Activated T-cell treated with anti-CD3 and anti-CD28 coated beads for 24 hours (primary cell): ENCODE data around the gene TOMM20.
A peak's percentile ranks its signal among the peaks of the same experiment; 100 is the strongest.
"Not testable (repeated sequence)": the region's sequence is repeated elsewhere in the genome, so short reads cannot be mapped to it uniquely, and the experiment has no call there.

Source experiments
- DNase-seq: peaks from one replicate; pipeline ENCODE4 v3.0.0-alpha.2; 2020; ENCODE audit warnings: low read depth

The TOMM20 gene

DNA sequence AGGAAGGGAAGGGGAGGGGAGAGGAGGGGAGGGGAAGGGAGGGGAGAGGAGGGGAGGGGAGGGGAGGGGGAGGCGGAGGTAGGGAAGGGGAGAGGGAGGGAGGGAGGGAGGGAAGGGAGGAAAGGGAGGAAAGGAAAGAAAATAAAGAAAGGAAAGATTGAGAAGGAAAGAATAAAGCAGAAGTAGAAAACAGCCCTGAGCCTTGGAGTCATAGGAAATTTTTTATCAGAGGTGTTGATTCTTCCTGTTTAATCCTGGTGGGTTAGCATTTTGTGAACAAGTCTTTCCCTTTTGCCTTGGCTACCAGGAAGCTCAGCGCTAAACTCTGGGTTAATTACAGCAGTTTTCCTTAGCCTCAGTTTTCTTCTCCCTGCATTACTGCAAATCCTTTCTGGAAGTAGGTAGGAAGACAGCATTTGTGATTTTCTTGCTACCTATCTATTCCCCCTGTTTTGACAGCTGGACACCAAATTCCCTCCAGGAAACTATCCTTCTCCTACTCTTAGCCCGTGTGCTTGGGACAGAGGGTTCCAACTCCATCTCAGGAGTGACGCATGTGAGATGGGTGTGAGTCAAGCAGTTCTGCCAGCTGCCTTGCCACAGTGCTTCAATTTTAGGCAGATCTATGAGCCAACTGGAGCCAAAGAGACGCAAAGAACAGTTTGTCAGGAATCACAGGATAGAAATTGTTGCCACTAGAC lies 26.9 kb downstream of the TOMM20 start:
- DNase-seq: no peak

DNA sequence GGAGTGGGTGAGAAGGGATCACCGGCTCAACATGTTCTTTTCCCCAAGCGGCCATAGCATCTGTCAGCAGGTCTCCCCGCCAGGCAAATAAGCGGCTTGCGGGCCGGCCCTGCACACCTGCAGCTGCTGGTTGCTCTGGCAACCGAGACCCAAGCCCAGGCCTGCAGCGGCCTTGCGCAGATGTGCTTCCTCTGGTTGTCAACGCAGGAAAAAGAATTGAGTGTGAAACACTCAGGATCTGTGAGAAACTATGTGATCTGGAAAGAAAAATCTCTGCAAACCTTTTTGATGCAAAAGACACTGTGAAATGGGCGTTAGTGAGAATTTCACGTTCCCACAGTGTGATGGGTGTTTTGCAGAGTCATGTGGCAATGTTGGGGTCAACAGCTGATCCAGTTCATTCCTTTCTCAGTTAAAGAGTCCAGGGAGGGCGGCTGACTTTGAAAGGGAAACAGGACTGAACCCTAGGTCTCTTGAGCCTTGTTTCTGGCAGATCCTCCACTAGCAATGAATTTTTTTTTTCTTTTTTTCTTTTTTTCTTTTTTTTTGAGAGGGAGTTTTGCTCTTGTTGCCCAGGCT lies 28.4 kb downstream of the TOMM20 start:
- DNase-seq: no peak

DNA sequence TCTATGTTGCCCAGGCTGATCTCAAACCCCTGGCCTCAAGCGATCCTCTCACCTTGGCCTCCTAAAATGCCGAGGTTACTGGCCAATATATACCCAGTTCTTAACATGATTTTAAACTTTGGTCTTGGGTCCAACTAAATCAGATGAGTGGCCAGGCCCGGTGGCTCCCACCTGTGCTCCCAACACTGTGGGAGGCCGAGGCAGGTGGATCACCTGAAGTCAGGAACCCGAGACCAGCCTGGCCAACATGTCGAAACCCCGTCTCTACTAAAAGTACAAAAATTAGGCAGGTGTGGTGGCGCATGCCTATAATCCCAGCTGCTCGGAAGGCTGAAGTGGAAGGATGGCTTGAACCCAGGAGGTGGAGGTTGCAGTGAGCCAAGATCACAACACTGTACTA lies 29.6 kb downstream of the TOMM20 start:
- no peak for DNase-seq

DNA sequence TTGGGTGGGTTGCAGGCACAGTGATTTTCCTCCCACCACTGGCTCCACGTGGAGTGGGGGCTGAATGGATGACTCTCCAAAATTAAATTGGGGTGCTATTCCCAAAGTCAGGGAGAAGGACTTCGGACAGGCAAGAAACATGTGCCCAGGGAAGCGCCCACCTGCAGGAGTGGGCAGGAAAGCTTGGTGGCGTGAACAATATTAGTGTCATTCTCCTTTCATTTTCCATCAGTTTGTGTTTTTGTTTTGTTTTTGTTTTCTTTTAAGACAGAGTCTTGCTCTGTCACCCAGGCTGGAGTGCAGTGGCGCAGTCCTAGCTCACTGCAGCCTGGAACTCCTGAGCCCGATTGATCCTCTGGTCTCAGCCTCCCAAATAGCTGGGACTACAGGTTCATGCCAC lies 30.1 kb downstream of the TOMM20 start:
- DNase-seq: no peak

DNA sequence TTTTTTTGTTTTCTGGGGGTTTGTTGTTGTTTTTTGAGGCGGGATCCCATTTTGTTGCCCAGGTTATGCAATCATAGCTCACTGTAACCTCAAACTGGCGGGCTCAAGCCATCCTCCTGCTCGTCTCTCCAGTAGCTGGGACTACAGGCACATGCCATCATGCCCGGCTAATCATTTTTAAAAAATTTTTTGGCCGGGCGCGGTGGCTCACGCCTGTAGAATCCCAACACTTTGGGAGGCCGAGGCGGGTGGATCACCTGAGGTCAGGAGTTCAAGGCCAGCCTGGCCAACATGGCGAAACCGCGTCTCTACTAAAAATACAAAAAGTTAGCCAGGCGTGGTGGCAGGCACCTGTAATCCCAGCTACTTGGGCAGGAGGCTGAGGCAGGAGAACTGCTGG lies 31.1 kb downstream of the TOMM20 start:
- not testable (repeated sequence) for DNase-seq

DNA sequence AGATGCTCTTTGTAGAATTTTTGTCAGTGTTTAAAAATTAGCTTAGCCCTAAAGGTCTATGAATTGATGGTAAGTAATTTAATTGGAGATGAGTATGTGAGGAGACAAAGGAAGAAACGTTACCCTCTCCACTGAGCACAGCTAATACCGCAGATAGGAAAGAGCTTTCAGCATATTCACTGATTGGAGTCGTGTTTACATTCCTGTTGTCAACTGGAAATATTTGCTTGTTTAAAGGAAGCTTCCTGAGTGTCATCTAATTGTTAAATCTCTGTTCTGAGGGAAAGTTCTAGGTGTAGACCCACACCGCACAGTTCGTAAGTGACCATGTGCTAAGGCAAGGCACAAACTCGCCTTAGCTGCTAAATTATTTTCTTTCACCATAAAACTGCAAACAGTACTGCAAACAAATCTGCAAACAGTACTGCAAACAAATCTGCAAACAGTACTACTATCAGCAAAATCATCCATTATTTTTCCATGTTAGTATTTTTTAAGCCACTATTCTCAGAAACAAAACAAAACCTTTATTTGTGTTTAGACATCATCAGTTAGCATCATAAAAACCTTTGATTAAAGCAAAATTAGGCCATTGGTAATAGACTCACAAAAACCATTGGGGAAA lies 32.6 kb downstream of the TOMM20 start:
- DNase-seq: no peak

DNA sequence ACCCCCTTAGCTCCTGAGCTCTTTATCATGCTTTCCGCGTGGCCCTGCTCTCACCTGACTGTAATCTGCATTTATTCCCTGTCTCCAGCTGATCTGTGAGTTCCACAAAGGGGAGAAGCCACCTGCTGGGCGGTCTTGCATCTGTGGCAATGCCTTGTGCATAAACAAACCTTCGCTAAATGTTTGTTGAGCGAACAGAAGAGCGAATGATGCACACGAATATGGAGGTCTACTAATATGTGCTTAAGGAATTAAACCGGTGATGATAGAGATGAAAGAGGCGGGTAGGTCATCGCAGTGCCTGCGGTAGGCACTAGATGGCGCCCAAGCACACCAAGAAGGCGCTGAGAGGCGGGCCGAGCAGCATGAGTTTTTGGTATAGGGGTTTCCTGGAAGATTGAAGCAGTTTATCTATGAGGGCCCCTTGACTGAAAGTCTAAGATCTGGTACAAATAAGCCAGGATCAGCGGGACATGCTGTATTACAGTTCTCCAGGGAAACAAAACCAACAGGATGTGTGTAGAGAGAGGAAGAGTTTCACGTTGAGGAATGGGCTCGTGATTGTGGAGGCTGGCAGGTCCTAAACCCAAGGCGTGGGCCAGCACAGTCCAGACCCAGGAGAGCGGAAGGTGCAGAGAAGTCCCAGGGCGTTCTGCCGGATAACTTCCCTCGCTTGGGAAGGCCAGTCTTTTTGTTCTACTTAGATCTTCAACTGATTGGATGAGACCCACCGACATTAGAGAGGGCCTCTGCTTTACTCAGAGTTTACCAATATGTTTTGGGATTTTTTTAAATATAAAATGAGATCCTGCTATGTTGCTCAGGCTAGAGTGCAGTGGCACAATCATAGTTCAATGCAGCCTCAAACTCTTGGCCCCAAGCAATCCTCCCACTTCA lies 34.7 kb downstream of the TOMM20 start:
- DNase-seq: peak; percentile 74

DNA sequence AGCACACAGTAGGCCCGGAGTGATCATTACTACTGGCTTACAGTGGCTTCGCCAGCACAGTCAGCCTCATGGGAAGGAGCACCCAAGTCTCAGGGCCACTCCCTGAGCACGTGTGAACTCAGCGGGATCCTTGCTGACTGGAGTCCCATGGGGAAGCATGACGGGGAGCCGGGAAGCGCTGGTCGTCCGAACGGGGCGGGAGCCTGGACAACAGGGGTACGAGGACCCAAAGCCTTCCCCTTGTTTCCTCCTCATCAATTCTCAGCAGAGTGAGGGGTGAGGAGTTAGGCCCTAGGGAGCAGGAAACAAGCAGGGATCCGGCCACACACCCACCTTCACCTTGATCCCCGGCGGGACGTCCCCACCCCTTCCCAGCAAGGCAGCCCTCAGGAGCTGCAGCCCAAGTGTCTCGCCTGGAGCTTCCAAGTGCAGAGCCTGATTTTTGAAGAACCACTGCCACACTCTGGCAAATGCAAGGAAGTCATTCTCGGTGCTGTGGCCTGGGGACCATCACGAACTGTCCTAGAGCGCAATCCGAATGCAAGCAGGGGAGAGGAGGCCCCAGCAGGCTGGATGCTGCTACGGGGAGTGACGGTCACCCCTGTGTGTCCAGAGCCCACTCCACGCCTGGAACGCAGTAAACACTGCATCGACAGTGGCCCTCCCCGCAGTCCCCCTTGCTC lies 35.5 kb downstream of the TOMM20 start:
- no peak for DNase-seq

DNA sequence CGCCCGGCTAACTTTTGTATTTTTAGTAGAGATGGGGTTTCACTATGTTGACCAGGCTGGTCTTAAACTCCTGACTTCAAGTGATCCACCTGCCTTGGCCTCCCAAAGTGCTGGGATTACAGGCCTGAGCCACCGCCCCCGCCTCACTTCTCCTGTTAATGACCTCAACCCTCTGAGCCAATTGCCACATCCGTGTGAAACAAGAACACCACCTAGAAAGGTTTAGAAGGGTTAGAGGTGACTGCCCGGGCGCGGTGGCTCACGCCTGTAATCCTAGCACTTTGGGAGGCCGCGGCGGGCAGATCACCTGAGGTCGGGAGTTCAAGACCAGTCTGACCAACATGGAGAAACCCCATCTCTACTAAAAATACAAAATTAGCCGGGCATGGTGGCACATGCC lies 36.2 kb downstream of the TOMM20 start:
- DNase-seq: not testable (repeated sequence)

DNA sequence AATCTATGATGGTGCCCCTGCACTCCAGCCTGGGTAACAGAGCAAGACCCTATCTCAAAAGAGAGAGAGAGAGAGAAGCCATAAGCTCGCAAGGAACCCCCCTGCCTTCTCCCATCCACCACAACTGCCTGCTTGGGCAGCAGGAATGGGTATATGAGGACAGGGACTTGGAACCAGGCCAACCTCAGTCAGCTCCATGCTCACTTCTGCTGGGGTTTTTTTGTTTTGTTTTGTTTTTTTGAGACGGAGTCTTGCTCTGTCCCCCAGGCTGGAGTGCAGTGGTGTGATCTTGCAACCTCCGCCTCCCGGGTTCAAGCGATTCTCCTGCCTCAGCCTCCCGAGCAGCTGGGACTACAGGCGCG lies 36.6 kb downstream of the TOMM20 start:
- DNase-seq: not testable (repeated sequence)

DNA sequence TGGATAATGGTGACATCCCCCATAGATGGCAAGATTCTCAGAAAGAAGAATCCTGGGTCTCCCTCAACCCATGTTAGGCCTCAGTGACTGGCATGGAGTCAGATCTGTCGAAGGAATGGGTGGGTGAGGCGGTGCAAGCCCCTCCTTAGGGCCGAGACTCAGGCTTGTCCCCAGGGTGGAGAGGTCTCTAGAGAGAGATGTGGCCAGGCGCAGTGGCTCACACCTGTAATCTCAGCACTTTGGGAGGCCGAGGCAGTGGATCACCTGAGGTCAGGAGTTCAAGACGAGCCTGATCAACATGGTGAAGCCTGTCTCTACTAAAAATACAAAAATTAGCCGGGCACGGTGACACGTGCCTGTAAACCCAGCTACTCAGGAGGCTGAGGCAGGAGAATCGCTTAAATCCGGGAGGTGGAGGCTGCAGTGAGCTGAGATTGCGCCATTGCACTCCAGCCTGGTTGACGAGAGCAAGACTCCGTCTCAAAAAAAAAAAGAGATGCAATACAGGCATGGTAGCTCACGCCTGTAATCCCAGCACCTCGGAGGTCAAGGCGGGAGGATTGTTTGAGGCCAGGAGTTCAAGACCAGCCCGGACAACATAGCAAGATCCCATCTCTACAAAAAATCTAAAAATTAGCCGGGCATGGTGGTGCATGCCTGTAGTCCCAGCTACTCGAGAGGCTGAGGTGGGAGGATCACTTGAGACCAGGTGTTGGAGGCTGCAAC lies 37.2 kb downstream of the TOMM20 start:
- DNase-seq: not testable (repeated sequence)

DNA sequence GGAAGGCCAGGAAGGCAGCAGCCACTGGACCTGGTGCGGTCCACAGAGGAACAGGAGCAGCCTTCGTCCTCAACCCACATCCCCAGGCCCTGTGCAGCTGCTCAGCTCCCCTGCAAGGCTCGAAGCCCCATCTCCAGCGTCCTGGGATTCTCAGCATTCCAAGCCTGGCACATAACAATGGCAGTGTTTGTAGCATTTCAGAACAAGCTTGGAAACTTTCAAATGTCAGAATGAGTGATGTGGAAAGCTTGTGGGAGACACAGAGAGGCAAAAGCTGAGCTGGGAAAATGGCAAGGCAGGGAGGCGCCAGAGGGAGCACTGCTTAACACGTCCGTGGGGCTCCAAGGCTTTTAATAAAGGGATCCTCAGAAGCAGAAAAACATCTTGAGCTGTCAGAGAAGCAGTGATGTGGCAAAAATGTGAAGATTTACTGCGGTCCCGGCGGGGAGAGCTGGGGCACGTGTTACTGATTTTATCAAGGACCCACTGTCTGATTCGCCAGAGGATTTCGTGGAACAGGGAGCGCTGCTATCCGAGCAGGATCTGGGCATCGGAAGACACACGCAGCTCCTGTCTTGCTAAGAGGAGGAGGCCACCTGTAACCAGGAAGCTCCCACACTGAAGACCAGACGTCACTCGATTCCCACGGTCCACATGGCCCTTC lies 38.1 kb downstream of the TOMM20 start:
- no peak for DNase-seq

DNA sequence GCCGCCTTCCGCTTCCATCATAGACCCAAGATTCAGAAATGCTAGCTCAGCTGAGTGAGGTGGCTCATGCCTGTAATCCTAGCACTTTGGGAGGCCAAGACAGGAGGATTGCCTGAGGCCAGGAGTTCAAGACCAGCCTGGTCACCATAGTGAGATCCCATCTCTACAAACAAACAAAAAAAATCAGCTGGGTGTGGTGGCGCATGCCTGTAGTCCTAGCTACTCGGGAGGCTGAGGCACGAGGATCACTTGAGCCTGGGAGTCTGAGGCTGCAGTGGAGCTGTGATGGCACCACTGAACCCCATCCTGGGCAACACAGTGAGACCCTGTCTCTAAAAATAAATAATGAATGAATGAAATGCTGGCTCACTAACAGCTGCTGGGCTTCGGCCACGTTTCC lies 39.7 kb downstream of the TOMM20 start:
- no peak for DNase-seq

DNA sequence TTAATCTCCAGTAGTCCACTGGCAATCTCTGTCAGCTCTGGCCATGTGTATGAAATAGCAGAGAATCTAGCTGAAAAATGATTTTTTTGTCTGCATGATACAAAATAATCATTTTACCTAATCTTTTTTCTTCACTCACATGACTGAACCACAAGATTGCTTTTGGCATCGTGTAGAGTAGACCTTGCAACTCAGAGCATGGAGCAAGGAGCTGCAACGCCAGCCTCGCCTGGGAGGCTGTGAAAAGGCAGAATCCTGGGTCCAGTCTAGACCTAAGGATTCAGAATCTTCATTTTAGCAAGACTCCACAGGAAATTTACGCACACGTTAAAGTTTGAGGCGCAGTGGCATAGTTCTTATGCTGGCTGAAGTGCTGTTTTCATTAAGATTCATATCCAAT lies 40.2 kb downstream of the TOMM20 start:
- no peak for DNase-seq

DNA sequence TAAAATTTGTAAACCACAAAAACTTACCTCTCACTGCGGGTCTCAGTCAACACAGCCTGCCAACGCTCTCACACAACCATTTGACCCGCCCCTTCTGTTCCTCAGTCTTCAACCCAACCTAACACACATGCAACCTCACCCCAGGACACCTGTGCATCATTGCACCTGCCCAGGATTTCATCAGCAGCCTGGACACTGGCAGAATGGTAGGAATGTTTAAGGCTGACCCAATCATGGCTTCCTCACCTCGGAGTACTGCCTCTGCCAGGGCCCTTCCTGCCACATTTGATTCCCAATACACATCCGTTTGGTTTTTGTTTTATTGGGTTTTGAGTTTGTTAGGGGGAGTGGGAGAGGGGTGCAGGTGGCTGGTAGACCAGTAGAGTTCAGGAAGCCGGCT lies 40.7 kb downstream of the TOMM20 start:
- DNase-seq: no peak

DNA sequence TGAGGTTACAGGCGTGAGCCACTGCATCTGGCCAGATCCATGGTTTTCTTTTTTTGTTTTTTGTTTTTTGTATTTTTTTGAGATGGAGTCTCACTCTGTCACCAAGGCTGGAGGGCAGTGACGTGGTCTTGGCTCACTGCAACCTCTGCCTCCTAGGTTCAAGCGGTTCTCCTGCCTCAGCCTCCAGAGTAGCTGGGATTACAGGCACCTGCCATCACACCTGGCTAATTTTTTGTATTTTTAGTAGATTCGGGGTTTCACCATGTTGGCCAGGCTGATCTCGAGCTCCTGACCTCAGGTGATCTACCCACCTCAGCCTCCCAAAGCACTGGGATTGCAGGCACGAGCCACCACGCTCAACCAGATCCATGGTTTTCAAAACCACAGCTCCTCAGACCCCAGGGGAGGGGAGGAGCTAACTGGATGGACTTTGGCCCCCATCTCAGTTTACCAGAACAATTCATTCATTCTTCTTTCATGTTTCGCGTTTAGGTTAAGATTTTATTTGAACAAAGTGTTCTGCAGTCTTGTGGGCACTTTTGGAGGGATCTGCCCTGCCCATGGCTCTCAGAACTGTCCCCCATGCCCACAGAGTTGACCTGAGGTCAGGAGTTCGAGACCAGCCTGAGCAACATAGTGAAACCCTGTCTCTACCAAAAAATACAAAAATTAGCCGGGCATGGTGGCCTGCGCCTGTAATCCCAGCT lies 43.1 kb downstream of the TOMM20 start:
- DNase-seq: not testable (repeated sequence)

DNA sequence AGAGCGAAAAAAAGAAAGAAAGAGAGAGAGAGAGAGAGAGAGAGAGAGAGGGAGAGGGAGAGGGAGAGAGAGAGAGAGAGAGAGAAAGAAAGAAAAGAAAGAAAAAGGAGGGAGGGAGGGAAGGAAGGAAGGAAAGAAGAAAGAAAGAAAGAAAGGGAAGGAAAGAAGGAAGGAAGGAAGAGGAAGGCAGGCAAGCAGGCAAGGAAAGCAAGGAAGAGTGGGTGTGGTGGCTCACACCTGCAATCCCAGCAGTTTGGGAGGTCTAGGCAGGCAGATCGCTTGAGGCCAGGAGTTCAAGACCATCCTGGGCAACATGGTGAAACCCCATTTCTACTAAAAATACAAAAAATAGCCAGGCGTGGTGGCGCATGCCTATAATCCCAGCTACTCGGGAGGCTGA lies 47.8 kb downstream of the TOMM20 start:
- not testable (repeated sequence) for DNase-seq

DNA sequence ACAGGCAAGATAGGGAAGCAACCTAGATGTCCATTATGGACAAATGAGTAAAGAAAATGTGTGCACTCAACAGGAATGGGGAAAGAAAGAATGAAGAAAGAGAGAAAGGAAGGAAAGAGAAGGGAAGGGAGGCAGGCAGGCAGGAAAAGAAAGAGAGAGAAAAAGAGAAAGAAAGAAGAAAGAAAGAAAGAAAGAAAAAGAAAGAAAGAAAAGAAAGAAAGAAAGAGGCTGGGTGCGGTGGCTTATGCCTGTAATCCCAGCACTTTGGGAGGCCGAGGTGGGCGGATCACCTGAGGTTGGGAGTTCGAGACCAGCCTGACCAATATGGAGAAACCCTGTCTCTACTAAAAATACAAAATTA lies 48.4 kb downstream of the TOMM20 start:
- DNase-seq: not testable (repeated sequence)

DNA sequence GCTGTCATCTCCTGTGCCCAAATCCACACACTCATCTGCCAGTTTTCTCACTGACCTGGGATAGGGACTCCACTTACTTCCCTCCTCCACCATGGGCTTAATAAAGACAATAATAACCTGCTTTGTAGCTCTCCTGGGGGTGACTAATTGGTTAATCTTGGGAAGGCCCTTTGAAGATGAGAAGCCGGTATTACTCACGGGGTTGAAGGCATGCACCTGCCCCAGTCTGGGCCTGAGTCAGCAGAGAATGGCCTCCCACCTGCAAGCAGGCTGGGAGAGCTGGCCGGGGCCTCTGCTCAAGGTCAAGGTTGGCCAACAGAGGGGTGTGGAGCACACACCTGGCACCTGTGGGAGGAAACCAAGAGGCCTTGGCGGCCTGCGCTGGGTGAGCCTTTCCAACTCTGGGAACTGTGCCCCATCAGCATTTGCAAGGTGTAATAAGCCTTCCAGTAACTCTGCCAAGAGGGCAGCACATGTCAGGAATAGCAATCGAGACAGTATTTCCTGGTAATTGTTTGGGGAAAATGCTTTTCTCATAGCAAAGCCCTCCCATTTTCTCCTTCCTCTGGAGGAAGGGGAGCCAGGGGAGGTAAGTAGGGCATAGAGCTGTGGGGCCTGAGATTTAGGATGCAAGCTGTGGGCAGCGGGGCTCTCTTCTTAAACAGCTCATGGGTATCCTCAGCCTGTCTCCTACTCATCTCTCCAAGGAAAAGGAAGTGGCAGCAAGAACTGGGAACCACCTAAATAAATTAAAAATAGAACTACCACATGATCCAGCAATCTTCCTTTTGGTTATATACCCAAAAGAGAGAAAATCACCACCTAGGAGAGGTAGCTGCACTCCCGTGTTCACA lies 49.0 kb downstream of the TOMM20 start:
- no peak for DNase-seq
